Subcutaneous preadipocyte (primary cell): ENCODE results near the gene C19orf81. TPM values are rescaled to one million over a fixed set of nuclear protein-coding genes. Genes with fewer than 3 reads are reported as not detected.

ENCODE experiments used
- total RNA-seq: library from RNA; depleted of rRNA; stranded (reverse); fragments of >200 nt; gene quantifications from 2 replicates; pipeline ENCODE4 v1.2.3, GENCODE V29; 2012

C19orf81 gene
- not detected in 2 replicates for total RNA-seq

DNA sequence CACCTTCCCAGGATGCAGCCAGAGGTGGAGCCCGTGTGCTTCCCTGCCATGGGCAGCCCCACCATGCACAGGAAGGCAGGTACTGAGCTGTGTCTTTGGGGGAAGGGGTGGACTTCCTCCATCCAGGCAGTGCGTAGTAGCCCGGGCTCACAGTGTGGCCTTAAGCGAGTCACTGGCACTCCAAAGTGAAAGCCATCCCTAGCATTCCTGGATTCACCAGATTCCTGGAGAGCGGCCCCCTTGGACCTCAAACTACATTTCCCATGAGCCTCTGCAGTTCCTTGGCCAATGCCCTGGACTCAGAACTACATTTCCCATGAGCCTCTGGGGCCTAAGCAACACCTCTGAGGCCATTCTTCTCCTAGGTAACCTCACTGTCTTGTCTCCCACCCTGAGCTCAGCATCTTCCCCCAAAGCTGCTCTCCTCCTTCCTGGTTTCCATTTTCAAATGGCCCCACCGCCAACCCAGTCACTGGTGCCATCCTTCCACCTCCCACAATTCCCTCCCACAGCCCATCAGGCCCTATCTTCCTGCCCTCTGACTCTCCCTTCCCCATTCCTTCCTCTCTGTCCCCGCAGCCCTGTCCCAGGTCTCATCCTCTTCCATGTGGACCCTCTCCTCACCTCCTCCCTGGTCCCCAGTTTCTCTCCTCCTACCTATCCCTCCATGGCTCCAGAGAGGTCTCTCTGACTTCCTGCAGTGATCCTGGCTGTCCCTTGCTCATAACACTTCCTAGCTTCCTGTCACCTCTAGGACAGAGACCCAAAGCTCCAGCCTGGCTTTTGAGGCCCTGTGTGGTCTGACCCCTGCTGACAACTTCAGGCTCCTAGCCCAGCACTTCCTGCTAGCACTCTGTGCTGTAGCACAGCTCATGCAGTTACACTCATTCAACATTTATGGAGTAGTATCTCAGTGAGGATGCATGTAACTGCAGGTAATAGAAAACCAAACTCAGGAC is at the start of gene C19orf81:
Gene C19orf81, plus strand, starts transcription at position 13 of the 959 bp plus-strand sequence. Its CDS starts 0 bp downstream, at position 13.

DNA sequence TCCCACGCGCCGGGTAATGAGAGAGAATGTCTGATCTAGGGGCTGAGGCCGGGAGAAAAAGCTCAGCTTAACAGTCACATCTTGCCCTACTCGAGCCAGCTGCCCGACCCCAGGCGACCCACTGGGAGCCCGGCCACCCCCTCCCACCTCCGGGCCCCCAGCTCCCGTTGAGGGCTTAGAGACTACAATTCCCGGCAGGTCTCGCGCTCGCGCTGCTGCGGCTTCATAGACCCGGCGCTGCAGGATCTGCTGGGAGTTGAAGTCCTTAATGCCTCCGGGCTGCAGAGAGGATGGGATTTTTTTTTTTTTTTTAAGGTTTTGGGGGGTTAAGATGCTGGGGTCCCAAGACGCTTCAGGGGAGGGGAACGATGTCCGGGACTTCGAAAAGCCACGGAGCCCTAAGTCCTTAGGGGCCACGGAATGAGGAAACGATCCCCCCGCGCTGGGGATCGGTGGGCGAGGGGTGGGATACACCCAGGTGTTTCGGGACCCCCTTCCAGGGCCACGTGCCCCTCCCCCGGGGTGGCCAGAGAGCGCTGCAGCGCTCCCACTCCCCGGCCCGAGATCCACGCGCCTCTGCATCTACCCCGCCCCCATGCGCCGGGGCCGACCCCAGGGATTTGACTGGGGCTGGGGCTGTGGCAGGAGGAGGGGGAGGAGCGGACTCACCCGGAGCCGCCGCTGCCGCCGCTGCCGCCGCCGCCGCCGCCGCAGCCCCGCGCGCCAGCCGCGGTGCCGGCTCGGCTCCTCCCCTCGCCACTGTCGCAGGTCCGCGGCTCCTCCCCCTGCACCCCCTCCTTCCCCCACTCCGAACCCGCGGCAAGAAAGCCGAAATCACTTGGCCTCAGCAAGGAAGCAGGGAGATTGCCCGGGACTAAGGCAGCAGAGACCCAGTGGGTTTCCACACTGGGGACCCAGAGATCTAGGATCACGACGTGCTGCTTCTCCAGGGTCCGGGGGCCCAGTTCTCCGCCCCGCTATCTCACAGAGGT is 9.8 kb upstream of the C19orf81 start, which contains the start of gene SYT3:
Gene SYT3, minus strand, starts transcription at position 761 of the 992 bp plus-strand sequence. CDS start 2,470 bp downstream, outside the sequence.

Other genes with a start within 250 kb of the C19orf81 start
- gene SPIB, start 230.5 kb upstream of the C19orf81 start, total RNA-seq: not detected in 2 replicates
- not detected in 2 replicates for gene MYBPC2, start 216.6 kb upstream of the C19orf81 start, total RNA-seq
- 23.5 and 25.2 TPM in 2 replicates for gene EMC10, start 172.9 kb upstream of the C19orf81 start, total RNA-seq
- not detected in 2 replicates for gene GARIN5A, start 172.6 kb upstream of the C19orf81 start, total RNA-seq
- gene JOSD2, start 138.3 kb upstream of the C19orf81 start, total RNA-seq: 22.3 and 32.3 TPM in 2 replicates
- not detected in 2 replicates for gene ASPDH, start 135.5 kb upstream of the C19orf81 start, total RNA-seq
- gene LRRC4B, start 81.0 kb upstream of the C19orf81 start, total RNA-seq: under 0.01 TPM in 2 replicates
- gene SYT3, start 9.6 kb upstream of the C19orf81 start, total RNA-seq: not detected in 2 replicates
- 0.73 and 1.2 TPM in 2 replicates for gene SHANK1, start 70.4 kb downstream of the C19orf81 start, total RNA-seq
- 18.4 and 23.9 TPM in 2 replicates for gene CLEC11A, start 73.9 kb downstream of the C19orf81 start, total RNA-seq
- gene GPR32, start 121.0 kb downstream of the C19orf81 start, total RNA-seq: not detected in 2 replicates
- not detected in 2 replicates for gene ACP4, start 141.0 kb downstream of the C19orf81 start, total RNA-seq
- 0.37 TPM in 1 of 2 replicates, not detected in the other for gene KLK1, start 174.3 kb downstream of the C19orf81 start, total RNA-seq
- not detected in 2 replicates for gene KLK15, start 184.1 kb downstream of the C19orf81 start, total RNA-seq
- gene KLK3, start 205.5 kb downstream of the C19orf81 start, total RNA-seq: not detected in 2 replicates
- gene KLK2, start 224.0 kb downstream of the C19orf81 start, total RNA-seq: 0.37 TPM in 1 of 2 replicates, not detected in the other